Brain microvascular endothelial cell (primary cell): ENCODE measurements around the gene GVQW3.

Experiments used
- DNase-seq: peaks from one replicate; pipeline ENCODE4 v3.0.0-alpha.2; 2020
- H3K27ac ChIP-seq: fragments of 250-450 bp; sonication (Bioruptor Pico); 2 replicates; pipeline ENCODE4 v1.5.1; 2020; ENCODE audit warnings: mild to moderate bottlenecking, moderate library complexity
- H3K27me3 ChIP-seq: fragments of 250-450 bp; sonication (Bioruptor Pico); replicated peaks from 2 replicates; pipeline ENCODE4 v1.5.1; 2020; ENCODE audit warnings: mild to moderate bottlenecking
- H3K36me3 ChIP-seq: fragments of 250-450 bp; sonication (Bioruptor Pico); replicated peaks from 2 replicates; pipeline ENCODE4 v1.5.1; 2020; ENCODE audit warnings: mild to moderate bottlenecking
- H3K4me3 ChIP-seq: 2 replicates; pipeline ENCODE4 v1.5.1; 2011; ENCODE audit warnings: low read depth, mild to moderate bottlenecking, control low read depth, low read length, moderate library complexity
- in situ Hi-C: cut with HindIII; loops from 2 replicates; pipeline ENCODE4 v1.10.0; 2017; ENCODE audit warnings: low sequenced_read_pairs, low pct_ligation_motif_present
- TF ChIP-seq, protein P1 (sequence below): IDR thresholded peaks from 2 replicates; pipeline ENCODE4 v1.5.1; 2011; ENCODE audit warnings: low read depth, mild to moderate bottlenecking, moderate library complexity, low read length, control low read depth, inconsistent platforms; ENCODE audit errors: missing control alignments

Gene GVQW3

DNA sequence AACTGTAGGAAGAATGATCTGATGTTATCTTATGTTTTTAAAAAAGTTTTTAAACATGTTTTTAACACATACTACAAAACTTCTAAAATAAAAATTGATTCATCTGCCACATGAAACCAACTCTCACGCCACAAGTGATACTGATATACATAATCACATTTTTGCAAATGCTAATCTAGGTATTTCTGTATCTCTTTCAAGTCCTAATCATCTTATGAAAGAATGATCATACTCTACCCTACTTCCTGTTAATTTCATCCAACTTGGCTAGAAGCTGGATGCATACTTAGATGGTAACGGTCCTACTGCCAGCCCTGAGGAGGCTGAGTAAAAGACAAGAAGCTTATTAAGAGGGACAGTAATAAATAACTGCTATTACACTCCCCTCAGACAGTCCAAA lies 19.3 kb upstream of the GVQW3 start:
- H3K27ac ChIP-seq = no peak overlapping the region
- H3K27me3 ChIP-seq = no peaks in the 10 kb centered on the region
- no peaks in the 10 kb centered on the region for H3K36me3 ChIP-seq
- TF ChIP-seq, protein P1, sequence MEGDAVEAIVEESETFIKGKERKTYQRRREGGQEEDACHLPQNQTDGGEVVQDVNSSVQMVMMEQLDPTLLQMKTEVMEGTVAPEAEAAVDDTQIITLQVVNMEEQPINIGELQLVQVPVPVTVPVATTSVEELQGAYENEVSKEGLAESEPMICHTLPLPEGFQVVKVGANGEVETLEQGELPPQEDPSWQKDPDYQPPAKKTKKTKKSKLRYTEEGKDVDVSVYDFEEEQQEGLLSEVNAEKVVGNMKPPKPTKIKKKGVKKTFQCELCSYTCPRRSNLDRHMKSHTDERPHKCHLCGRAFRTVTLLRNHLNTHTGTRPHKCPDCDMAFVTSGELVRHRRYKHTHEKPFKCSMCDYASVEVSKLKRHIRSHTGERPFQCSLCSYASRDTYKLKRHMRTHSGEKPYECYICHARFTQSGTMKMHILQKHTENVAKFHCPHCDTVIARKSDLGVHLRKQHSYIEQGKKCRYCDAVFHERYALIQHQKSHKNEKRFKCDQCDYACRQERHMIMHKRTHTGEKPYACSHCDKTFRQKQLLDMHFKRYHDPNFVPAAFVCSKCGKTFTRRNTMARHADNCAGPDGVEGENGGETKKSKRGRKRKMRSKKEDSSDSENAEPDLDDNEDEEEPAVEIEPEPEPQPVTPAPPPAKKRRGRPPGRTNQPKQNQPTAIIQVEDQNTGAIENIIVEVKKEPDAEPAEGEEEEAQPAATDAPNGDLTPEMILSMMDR = no peak
- no peak overlapping the region for H3K4me3 ChIP-seq
- no peak for DNase-seq
- in situ Hi-C loops = no loop called here

DNA sequence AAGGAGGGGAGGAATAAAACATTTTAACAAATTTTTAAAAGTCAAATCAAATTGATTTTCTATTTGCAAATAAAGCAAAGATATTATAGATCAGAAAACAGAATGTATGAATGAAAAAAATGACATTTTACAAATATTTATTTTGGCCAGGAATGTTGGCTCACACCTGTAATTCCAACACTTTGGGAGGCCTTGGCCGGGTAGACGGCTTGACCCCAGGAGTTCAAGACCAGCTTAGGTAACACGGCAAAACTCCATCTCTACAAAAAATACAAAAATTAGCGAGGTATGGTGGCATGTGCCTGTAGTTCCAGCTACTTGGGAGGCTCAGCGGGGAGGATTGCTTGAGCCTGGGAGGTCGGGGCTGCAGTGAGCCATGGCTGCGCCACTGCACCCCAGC lies 18.4 kb upstream of the GVQW3 start:
- H3K27me3 ChIP-seq = no peaks in the 10 kb centered on the region
- TF ChIP-seq, protein P1 = no peak
- H3K27ac ChIP-seq = no peak overlapping the region
- no peak overlapping the region for H3K4me3 ChIP-seq
- no peak for DNase-seq
- in situ Hi-C loops = no loop called here
- H3K36me3 ChIP-seq = no peaks in the 10 kb centered on the region

DNA sequence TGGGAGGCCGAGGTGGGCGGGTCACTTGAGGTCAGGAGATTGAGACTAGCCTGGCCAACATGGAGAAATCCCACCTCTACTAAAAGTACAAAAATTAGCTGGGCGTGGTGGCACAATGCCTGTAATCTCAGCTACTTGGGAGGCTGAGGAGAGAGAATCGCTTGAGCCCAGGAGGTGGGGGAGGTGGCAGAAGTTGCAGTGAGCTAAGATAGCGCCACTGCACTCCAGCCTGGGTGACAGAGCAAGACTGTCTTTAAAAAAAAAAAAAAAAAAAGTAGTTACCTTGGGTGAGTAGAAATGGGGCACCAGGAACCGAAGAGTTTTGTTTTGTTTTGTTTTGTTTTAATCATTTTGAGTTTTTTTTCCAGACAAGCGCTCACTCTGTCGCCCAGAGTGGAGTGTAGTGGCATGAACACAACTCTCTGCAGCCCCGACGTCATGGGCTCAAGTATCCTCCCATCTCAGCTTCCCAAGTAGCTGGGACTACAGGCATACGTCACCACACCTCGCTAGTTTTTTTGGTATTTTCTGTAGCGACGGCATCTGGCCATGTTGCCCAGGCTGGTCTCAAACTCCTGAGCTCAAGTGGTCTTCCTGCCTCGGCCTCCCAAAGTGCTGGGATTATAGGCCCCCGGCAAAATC lies 16.0 kb upstream of the GVQW3 start:
- Histone ChIP-seq H3K36me3 (no peaks in the 10 kb centered on the region), H3K4me3 (no peak overlapping the region), H3K27me3 (no peaks in the 10 kb centered on the region), H3K27ac (no peak overlapping the region)
- in situ Hi-C loops = no loop called here
- TF ChIP-seq, protein P1 = no peak
- DNase-seq = no peak

DNA sequence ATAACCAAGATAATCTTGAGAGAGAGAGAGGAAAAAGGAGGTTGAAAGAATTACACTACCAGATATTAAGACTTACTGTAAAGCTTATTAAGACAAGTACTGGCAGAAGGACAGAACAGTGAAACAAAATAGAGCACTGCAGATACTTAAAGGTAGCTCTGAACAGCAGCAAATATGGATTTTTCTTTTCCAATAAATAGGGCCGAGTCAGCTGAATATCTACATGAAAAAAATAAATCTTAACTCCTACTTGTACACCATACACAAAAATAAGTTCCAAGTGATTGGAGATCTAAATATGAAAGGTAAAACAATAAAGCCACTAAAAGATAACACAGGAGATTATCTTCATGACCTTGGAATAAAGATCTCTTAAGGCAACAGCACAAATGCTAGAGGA lies 12.6 kb upstream of the GVQW3 start:
- DNase-seq = no peak
- in situ Hi-C loops = no loop called here
- no peak overlapping the region for H3K4me3 ChIP-seq
- H3K36me3 ChIP-seq = no peaks in the 10 kb centered on the region
- H3K27ac ChIP-seq = no peak overlapping the region
- TF ChIP-seq, protein P1 = no peak
- no peaks in the 10 kb centered on the region for H3K27me3 ChIP-seq

DNA sequence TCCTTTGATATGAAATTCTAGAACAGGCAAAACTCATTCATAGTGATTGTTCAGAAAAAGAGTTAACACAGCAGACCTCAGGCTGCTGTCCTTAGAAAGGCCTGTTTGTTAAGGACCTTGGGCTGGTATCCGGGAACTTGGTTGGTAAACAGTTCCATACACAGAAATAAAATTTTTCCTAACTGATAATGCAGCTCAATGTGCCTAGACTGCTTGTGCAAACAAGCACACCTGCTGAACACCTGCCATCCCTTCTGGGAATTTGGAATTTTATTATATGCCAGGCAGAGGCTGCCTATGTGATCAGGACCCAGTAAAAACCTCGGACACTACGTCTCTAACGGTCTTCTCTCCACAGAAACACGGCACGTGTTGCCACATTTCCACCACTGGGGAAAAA lies 11.7 kb upstream of the GVQW3 start:
- H3K27ac ChIP-seq = no peak overlapping the region
- H3K27me3 ChIP-seq = no peaks in the 10 kb centered on the region
- no peak overlapping the region for H3K4me3 ChIP-seq
- DNase-seq = no peak
- H3K36me3 ChIP-seq = no peaks in the 10 kb centered on the region
- in situ Hi-C loops = no loop called here
- TF ChIP-seq, protein P1 = no peak

DNA sequence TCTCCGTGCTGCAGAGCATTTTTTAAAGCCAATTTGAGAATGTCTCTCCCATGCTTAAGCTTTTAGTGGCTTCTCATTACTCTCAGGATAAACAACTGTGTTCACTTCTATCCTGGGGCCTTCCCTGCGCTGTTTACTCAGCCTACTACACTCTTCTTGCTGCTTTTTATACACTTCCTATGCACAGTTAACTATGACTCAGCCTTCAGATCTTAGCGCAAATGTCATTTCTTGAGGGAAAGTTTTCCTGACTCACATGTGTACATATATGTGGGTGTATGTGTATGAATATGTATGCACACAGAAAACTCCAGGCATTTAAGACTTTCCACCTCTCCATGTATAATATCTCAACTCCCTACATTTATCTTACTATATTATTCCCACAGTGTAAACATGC lies 10.0 kb upstream of the GVQW3 start:
- H3K4me3 ChIP-seq = no peak overlapping the region
- H3K27ac ChIP-seq = peak overlapping the region; percentile 20
- H3K27me3 ChIP-seq = no peaks in the 10 kb centered on the region
- TF ChIP-seq, protein P1 = no peak
- no peaks in the 10 kb centered on the region for H3K36me3 ChIP-seq
- in situ Hi-C loops = no loop called here
- DNase-seq = peak; percentile 64
